ENCODE measurements around the gene SLC22A12.

DNA sequence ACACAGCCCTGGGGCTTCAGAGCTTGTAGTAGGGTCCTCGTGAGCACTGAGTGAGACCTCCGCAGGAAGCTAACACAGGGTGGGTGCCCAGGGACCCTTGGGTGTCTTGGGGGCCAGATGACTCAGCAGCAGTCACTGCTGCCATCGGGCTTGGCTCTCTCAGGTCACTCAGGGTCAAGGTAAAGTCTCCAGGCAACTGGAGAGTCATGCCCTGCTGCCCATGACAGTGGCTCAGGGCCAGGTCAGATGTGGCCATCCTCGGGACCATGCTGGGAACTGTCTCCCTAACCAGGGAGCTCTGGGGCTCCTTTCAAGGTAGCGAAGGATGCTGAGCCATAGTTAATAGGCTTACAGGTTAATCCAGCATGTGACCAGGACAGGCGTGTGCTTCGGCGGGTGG, 44.4 kb upstream of the SLC22A12 start:
- TF ChIP-seq, protein P1, sequence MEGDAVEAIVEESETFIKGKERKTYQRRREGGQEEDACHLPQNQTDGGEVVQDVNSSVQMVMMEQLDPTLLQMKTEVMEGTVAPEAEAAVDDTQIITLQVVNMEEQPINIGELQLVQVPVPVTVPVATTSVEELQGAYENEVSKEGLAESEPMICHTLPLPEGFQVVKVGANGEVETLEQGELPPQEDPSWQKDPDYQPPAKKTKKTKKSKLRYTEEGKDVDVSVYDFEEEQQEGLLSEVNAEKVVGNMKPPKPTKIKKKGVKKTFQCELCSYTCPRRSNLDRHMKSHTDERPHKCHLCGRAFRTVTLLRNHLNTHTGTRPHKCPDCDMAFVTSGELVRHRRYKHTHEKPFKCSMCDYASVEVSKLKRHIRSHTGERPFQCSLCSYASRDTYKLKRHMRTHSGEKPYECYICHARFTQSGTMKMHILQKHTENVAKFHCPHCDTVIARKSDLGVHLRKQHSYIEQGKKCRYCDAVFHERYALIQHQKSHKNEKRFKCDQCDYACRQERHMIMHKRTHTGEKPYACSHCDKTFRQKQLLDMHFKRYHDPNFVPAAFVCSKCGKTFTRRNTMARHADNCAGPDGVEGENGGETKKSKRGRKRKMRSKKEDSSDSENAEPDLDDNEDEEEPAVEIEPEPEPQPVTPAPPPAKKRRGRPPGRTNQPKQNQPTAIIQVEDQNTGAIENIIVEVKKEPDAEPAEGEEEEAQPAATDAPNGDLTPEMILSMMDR (IDR thresholded peaks at IDR 0.05): no peak
- TF ChIP-seq POLR2A (IDR thresholded peaks at IDR 0.05): no peak

Data from right lobe of liver (tissue), 4 donors.